Sigmoid colon (tissue), 7 donors: ENCODE measurements around the gene FXYD7. TPM values are rescaled to one million over a fixed set of nuclear protein-coding genes. Genes with fewer than 3 reads are reported as not detected.
A peak's percentile ranks its signal among the peaks of the same experiment; 100 is the strongest.

Experiments
- DNase-seq: peaks from one replicate; pipeline ENCODE4 v3.0.0-alpha.2; 2019
- H3K27ac ChIP-seq, 4 donors: fragments of 200-600 bp; sonication (generic); one replicate each; pipeline ENCODE4 v1.5.1; 2016 to 2019; ENCODE audit warnings: mild to moderate bottlenecking in 1 of 4
- H3K27me3 ChIP-seq, 3 donors: fragments of 200-600 bp; sonication (generic); one replicate each; pipeline ENCODE4 v1.5.1; 2019; ENCODE audit warnings: mild to moderate bottlenecking in 1 of 3
- H3K36me3 ChIP-seq, 4 donors: fragments of 200-600 bp; sonication (generic); one replicate each; pipeline ENCODE4 v1.5.1; 2016 to 2019
- H3K4me1 ChIP-seq, 4 donors: fragments of 200-600 bp; sonication (generic); one replicate each; pipeline ENCODE4 v1.5.1; 2017 to 2019
- H3K4me3 ChIP-seq, 4 donors: fragments of 200-600 bp; sonication (generic); one replicate each; pipeline ENCODE4 v1.5.1; 2017 to 2019; ENCODE audit warnings: mild to moderate bottlenecking in 2 of 4, moderate library complexity in 1 of 4
- H3K9me3 ChIP-seq, 4 donors: fragments of 200-600 bp in 3 of 4; sonication (generic) in 3 of 4; one replicate each; pipeline versions ENCODE4 v1.5.1 to v1.6.1; 2013 to 2019
- CTCF ChIP-seq, 4 experiments: fragments of 450-650 bp in 3 of 4; fragments of 200-600 bp in 1 of 4; IDR thresholded peaks; one replicate each; pipeline ENCODE4 v1.5.1; 2016 to 2019; ENCODE audit warnings: antibody characterized with exemption in 4 of 4, mild to moderate bottlenecking in 3 of 4, moderate library complexity in 2 of 4
- EP300 ChIP-seq, 4 donors: sonication (generic); formaldehyde crosslinking; IDR thresholded peaks; one replicate each; pipeline ENCODE4 v1.6.1; 2017; ENCODE audit warnings: antibody characterized with exemption in 4 of 4
- POLR2A ChIP-seq, 2 donors: fragments of 450-650 bp; IDR thresholded peaks; one replicate each; pipeline ENCODE4 v1.6.1; 2016; ENCODE audit warnings: antibody characterized with exemption in 2 of 2, mild to moderate bottlenecking in 2 of 2, moderate library complexity in 2 of 2
- POLR2AphosphoS5 ChIP-seq, 4 donors: sonication (generic); formaldehyde crosslinking; IDR thresholded peaks; one replicate each; pipeline ENCODE4 v1.6.1; 2017; ENCODE audit warnings: antibody characterized with exemption in 4 of 4
- WGBS, 2 donors: extraction: QIAGEN DNeasy Blood & Tissue Kit; methylation state at CpG; one replicate each; pipeline ENCODE4 v1.1.7; 2013; 5-methylcytosine and 5-hydroxymethylcytosine counted together
- intact Hi-C: fragments of 100-400 bp; cut with DNase I; formaldehyde crosslinking; loops from one replicate; pipeline ENCODE4 v1.15.1; 2023
- polyA plus RNA-seq, 3 donors: library from polyadenylated mRNA; stranded (reverse); fragments of 200-250 nt; gene quantifications; one replicate each; pipeline ENCODE4 v1.2.3, GENCODE V29; 2013
- total RNA-seq, 4 donors: library from RNA; depleted of rRNA; stranded (reverse); fragments of >200 nt; gene quantifications; one replicate each; pipeline ENCODE4 v1.1.0, GENCODE V29; 2016
- donor health status: healthy with polysubstance abuse.
- donor health status: Bipolar disorder and iron deficiency.
- donor health status: healthy.

The FXYD7 gene
- total and polyA plus RNA-seq, 7 donors: 1.7 to 3.3 TPM; not detected in 5

- H3K4me1 ChIP-seq: peaks cover 0 to 25% (median 16%) of the 10 kb centered on the region in 4 donors
- H3K27me3 ChIP-seq: peaks cover 16 to 64% (median 37%) of the 10 kb centered on the region in 3 donors
- DNase-seq: peak; percentile 85
- WGBS, 2 donors: 1% methylated on average over 49 of the region's 49 CpGs
- H3K9me3 ChIP-seq: no peaks in the 10 kb centered on the region
- peaks cover 0 to 6% (median 0%) of the 10 kb centered on the region in 4 donors for H3K36me3 ChIP-seq
- no peak for TF ChIP-seq CTCF (IDR thresholded peaks at IDR 0.05)
- TF ChIP-seq POLR2AphosphoS5 (IDR thresholded peaks at IDR 0.05): peak; percentile 9 to 47 (median 28)
- TF ChIP-seq POLR2A (IDR thresholded peaks at IDR 0.05): no peak
- H3K27ac ChIP-seq: peak within 1 kb of the TSS; percentile 42 to 77 (median 66)
- peak within 1 kb of the TSS; percentile 33 to 56 (median 48) for H3K4me3 ChIP-seq
- intact Hi-C loops: no loop called here
These were observed 11.7 kb downstream of the FXYD7 start, which contains the start of gene FXYD5 for GRCh38 chr19:35154525-35155406. Gene FXYD5, plus strand, starts transcription at chr19:35154735. Its CDS starts 816 bp downstream, at chr19:35155551.

GRCh38 chr19:35155441-35155840 lies 12.4 kb downstream of the FXYD7 start:
- 16 to 19% methylated on average over 17 of the region's 17 CpGs for WGBS, 2 donors

GRCh38 chr19:35155981-35156672 lies 13.1 kb downstream of the FXYD7 start:
- Histone ChIP-seq H3K4me3 (peak overlapping the region in 2 of 4 donors; percentile 52 to 56), H3K27me3 (peaks cover 16 to 64% (median 36%) of the 10 kb centered on the region in 3 donors), H3K27ac (no peak overlapping the region)

More at GRCh38 chr19:35155441-35155840, 12.4 kb downstream of the FXYD7 start:
- intact Hi-C loops: no loop called here
- no peak for DNase-seq
- peaks cover 16 to 68% (median 37%) of the 10 kb centered on the region in 3 donors for H3K27me3 ChIP-seq
- peak overlapping the region in 3 of 4 donors; percentile 65 to 77 (median 67) for H3K27ac ChIP-seq
- no peak for TF ChIP-seq CTCF (IDR thresholded peaks at IDR 0.05)
- TF ChIP-seq POLR2AphosphoS5 (IDR thresholded peaks at IDR 0.05): no peak
- no peak for TF ChIP-seq POLR2A (IDR thresholded peaks at IDR 0.05)
- no peak for TF ChIP-seq EP300 (IDR thresholded peaks at IDR 0.05)
- H3K9me3 ChIP-seq: no peaks in the 10 kb centered on the region
- H3K4me1 ChIP-seq: peaks cover 0 to 25% (median 16%) of the 10 kb centered on the region in 4 donors
- H3K36me3 ChIP-seq: peaks cover 0 to 6% (median 0%) of the 10 kb centered on the region in 4 donors
- peak overlapping the region; percentile 33 to 56 (median 48) for H3K4me3 ChIP-seq

GRCh38 chr19:35156673-35157014 lies 13.6 kb downstream of the FXYD7 start:
- no peaks in the 10 kb centered on the region for H3K9me3 ChIP-seq
- DNase-seq: no peak
- H3K4me1 ChIP-seq: peaks cover 0 to 25% (median 16%) of the 10 kb centered on the region in 4 donors
- intact Hi-C loops: no loop called here
- H3K36me3 ChIP-seq: peaks cover 0 to 11% (median 0%) of the 10 kb centered on the region in 4 donors
- no peak for TF ChIP-seq CTCF (IDR thresholded peaks at IDR 0.05)
- peaks cover 16 to 59% (median 31%) of the 10 kb centered on the region in 3 donors for H3K27me3 ChIP-seq
- no peak overlapping the region for H3K4me3 ChIP-seq
- H3K27ac ChIP-seq: no peak overlapping the region
- 77 to 93% methylated on average over 7 of the region's 7 CpGs for WGBS, 2 donors

More at GRCh38 chr19:35155981-35156672, 13.1 kb downstream of the FXYD7 start:
- DNase-seq: no peak
- 78 to 88% methylated on average over 6 of the region's 6 CpGs for WGBS, 2 donors
- Histone ChIP-seq H3K36me3 (peaks cover 0 to 6% (median 0%) of the 10 kb centered on the region in 4 donors), H3K9me3 (no peaks in the 10 kb centered on the region), H3K4me1 (peaks cover 0 to 25% (median 16%) of the 10 kb centered on the region in 4 donors)
- TF ChIP-seq EP300 (IDR thresholded peaks at IDR 0.05) (no peak), CTCF (IDR thresholded peaks at IDR 0.05) (no peak)
- intact Hi-C loops: no loop called here
